Posterior cingulate gyrus (tissue), 11 donors: ENCODE measurements around the gene MYO5B.
A peak's percentile ranks its signal among the peaks of the same experiment; 100 is the strongest.

Experiments
- DNase-seq, 10 donors: peaks; one replicate each; pipeline versions ENCODE4 v3.0.0 to v3.0.0-alpha.2; 2020 to 2021; ENCODE audit warnings: mixed read lengths in 3 of 10
- intact Hi-C: fragments of 100-400 bp; cut with DNase I; formaldehyde crosslinking; loops from one replicate; pipeline ENCODE4 v1.15.1; 2023

Gene MYO5B

GRCh38 chr18:49976795-49977560, 218.0 kb downstream of the MYO5B start:
- intact Hi-C loops, result no loop called here

GRCh38 chr18:49976001-49976400, 218.9 kb downstream of the MYO5B start:
- intact Hi-C loops, result no loop called here
- no peak for DNase-seq

More at GRCh38 chr18:49976795-49977560, 218.0 kb downstream of the MYO5B start:
- DNase-seq, result peak in 3 of 10 donors; percentile 11 to 19 (median 15)

GRCh38 chr18:49974079-49974478, 220.9 kb downstream of the MYO5B start:
- DNase-seq, result no peak
- intact Hi-C loops, result no loop called here

GRCh38 chr18:49973592-49973991, 221.4 kb downstream of the MYO5B start:
- intact Hi-C loops, result no loop called here
- peak in 1 of 10 donors; percentile 24 for DNase-seq

- no peak for DNase-seq
- intact Hi-C loops, result no loop called here
These were observed 222.4 kb downstream of the MYO5B start for GRCh38 chr18:49972535-49972934.

GRCh38 chr18:49971462-49971861, 223.5 kb downstream of the MYO5B start:
- intact Hi-C loops, result no loop called here
- no peak for DNase-seq

GRCh38 chr18:49970319-49970718, 224.6 kb downstream of the MYO5B start:
- no peak for DNase-seq
- intact Hi-C loops, result no loop called here

- intact Hi-C loops, result no loop called here
- DNase-seq, result peak in 1 of 10 donors; percentile 29
These were observed 226.2 kb downstream of the MYO5B start for GRCh38 chr18:49968644-49969309.

GRCh38 chr18:49967636-49968313, 227.2 kb downstream of the MYO5B start:
- intact Hi-C loops, result no loop called here
- peak in 1 of 10 donors; percentile 8 for DNase-seq

- no peak for DNase-seq
- intact Hi-C loops, result no loop called here
These were observed 227.8 kb downstream of the MYO5B start for GRCh38 chr18:49967171-49967570.

GRCh38 chr18:49966090-49966489, 228.9 kb downstream of the MYO5B start:
- DNase-seq, result peak in 1 of 10 donors; percentile 13
- intact Hi-C loops, result no loop called here

GRCh38 chr18:49963217-49963616, 231.7 kb downstream of the MYO5B start:
- no peak for DNase-seq
- intact Hi-C loops, result no loop called here

GRCh38 chr18:49961271-49961670, 233.7 kb downstream of the MYO5B start:
- DNase-seq, result no peak
- intact Hi-C loops, result no loop called here

- DNase-seq, result no peak
- intact Hi-C loops, result no loop called here
These were observed 234.6 kb downstream of the MYO5B start for GRCh38 chr18:49960376-49960775.

GRCh38 chr18:49959176-49959575, 235.8 kb downstream of the MYO5B start:
- no peak for DNase-seq
- intact Hi-C loops, result no loop called here

- no peak for DNase-seq
- intact Hi-C loops, result no loop called here
These were observed 239.7 kb downstream of the MYO5B start for GRCh38 chr18:49955263-49955662.

GRCh38 chr18:49953391-49953790, 241.6 kb downstream of the MYO5B start:
- DNase-seq, result no peak
- intact Hi-C loops, result no loop called here

- intact Hi-C loops, result no loop called here
- DNase-seq, result no peak
These were observed 245.0 kb downstream of the MYO5B start for GRCh38 chr18:49949951-49950395.

GRCh38 chr18:49948975-49949374, 246.0 kb downstream of the MYO5B start:
- intact Hi-C loops, result no loop called here

GRCh38 chr18:49944663-49945062, 250.3 kb downstream of the MYO5B start:
- intact Hi-C loops, result no loop called here
- DNase-seq, result no peak

More at GRCh38 chr18:49948975-49949374, 246.0 kb downstream of the MYO5B start:
- DNase-seq, result no peak

- DNase-seq, result no peak
- intact Hi-C loops, result no loop called here
These were observed 258.1 kb downstream of the MYO5B start for GRCh38 chr18:49936821-49937220.
